GM18508 (cell line): ENCODE results near the gene YLPM1.
"Not testable (repeated sequence)": the region's sequence is repeated elsewhere in the genome, so short reads cannot be mapped to it uniquely, and the experiment has no call there.

Experiments used
- ATAC-seq: cut with Tn5 transposase; IDR thresholded peaks from one replicate; pipeline ENCODE4 v1.9.1; 2021; ENCODE audit warnings: moderate number of reproducible peaks; ENCODE audit not compliant: insufficient read depth, unreplicated experiment

YLPM1 gene, protein sequence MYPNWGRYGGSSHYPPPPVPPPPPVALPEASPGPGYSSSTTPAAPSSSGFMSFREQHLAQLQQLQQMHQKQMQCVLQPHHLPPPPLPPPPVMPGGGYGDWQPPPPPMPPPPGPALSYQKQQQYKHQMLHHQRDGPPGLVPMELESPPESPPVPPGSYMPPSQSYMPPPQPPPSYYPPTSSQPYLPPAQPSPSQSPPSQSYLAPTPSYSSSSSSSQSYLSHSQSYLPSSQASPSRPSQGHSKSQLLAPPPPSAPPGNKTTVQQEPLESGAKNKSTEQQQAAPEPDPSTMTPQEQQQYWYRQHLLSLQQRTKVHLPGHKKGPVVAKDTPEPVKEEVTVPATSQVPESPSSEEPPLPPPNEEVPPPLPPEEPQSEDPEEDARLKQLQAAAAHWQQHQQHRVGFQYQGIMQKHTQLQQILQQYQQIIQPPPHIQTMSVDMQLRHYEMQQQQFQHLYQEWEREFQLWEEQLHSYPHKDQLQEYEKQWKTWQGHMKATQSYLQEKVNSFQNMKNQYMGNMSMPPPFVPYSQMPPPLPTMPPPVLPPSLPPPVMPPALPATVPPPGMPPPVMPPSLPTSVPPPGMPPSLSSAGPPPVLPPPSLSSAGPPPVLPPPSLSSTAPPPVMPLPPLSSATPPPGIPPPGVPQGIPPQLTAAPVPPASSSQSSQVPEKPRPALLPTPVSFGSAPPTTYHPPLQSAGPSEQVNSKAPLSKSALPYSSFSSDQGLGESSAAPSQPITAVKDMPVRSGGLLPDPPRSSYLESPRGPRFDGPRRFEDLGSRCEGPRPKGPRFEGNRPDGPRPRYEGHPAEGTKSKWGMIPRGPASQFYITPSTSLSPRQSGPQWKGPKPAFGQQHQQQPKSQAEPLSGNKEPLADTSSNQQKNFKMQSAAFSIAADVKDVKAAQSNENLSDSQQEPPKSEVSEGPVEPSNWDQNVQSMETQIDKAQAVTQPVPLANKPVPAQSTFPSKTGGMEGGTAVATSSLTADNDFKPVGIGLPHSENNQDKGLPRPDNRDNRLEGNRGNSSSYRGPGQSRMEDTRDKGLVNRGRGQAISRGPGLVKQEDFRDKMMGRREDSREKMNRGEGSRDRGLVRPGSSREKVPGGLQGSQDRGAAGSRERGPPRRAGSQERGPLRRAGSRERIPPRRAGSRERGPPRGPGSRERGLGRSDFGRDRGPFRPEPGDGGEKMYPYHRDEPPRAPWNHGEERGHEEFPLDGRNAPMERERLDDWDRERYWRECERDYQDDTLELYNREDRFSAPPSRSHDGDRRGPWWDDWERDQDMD (N-terminal part only)

DNA sequence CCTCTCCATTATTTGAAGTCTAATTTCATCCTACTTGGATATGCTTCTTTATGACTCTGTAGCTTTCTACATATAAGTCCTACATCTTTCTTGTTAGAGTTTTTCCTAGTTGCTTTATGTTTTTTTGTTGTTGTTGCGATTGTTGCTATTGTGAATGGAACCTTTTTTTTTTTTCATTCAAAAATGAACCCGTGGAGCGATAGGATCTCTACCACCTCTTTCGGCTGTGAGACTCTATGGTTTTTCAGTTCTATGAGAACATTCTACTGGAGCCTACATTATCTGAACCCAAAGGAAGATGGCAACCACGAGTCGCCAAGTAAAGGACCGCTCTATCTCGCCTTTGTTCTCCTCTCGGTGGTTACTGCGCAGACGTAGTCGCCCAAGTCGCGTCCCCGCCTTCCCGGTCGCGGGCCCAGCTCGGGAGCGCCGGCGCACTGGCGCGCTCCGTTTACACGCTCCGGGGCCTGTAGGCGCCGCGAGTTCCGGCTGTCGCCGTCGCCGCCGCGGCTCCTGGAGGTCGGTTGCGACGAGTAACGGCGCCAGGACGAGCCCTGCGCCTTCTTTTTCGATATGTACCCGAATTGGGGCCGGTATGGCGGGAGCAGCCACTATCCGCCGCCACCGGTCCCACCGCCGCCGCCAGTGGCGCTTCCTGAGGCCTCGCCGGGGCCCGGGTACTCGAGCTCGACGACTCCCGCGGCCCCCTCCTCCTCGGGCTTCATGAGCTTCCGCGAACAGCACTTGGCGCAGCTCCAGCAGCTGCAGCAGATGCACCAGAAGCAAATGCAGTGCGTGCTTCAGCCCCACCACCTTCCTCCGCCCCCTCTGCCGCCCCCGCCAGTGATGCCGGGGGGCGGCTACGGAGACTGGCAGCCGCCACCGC, at the start of gene YLPM1:
Gene YLPM1, plus strand, starts transcription at position 400 of the 886 bp plus-strand sequence. Its CDS starts 174 bp downstream, at position 574.
- peak; percentile 91 for ATAC-seq

DNA sequence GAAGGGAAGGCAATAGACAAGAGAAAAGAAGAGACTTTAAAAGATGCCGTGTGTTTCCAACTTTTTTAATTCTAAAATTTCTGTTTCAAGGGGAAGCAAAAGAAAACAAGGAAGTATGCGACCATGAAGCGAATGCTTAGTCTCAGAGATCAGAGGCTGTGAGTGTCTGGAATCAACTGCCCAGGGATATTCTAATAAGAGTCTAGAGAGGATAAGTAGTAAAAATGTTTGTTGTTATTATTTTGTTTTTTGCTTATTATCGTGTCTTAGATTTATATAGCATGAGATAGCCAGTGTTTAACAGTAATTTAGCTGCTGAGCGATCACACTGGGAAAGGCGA, 49.8 kb upstream of the YLPM1 start:
- no peak for ATAC-seq

DNA sequence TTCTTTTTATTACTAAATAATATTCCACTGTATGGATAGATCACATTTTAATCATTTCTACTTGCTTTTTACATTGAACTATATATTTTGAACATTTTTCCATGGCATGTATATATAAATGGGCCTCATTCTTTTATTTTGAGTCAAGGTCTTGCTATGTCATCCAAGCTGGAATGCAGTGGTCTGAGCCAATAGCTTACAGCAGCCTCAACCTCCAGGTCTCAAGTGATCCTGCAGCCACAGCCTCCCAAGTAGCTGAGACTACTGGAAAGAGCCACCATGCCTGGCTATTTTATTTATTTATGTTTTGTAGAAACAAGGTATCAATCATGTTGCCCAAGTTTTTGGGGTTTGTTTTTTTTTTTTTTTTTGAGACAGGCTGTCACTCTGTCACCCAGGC, 42.6 kb upstream of the YLPM1 start:
- ATAC-seq: no peak

DNA sequence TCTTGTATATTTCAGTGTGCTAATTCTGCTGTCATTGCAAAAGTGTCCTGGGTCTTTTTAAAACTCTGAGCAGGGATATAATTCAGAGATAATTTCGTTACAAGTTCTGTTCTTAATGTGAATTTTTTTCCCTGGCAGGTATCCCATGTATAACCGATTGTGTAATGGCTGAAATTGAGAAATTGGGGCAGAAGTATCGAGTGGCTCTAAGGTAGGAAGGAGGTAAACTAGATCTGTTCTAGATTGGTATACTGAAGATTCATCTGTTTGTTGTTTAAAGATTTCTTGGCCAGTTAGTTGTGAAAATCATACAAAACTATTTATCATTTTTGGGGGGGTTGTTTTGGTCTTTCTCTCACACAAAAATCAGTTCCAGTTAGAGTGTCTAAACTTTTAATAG, 40.0 kb upstream of the YLPM1 start:
- ATAC-seq: no peak

DNA sequence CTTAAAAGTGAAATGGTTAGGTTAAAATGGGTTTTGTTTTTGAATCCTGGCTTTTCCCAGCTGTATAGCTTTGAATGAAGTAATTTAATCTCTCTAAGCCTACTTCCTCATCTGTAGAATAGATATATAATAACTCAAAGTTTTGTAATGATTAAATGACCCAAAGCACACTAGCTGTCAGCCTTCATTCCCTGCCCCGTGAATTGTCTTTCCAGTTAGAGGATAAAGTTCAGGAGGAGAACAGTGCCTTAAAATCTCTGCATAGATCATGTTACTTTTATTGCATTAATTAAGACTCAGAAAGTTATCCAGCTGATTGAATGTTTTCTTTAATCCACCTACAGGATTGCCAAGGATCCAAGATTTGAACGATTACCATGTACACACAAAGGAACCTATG, 30.7 kb upstream of the YLPM1 start:
- no peak for ATAC-seq

DNA sequence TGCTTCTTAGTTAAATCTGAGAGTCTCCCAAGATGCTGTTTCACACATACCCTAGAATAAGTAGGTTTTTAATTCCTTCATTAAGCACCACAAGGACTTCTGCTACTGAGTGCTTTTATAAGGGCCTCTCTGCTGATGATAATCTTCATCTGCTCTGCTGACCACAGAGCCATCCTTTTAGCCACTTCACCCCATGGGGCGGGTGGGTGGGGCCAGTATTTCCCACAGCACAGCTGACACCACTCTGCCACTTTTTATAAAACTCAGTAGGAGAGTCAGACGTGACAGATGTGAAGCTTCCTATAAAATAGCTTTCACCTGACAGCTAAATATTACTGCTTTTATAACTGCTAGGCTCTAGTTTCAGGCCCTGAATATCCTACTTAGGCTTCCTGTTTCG, 29.9 kb upstream of the YLPM1 start:
- no peak for ATAC-seq

DNA sequence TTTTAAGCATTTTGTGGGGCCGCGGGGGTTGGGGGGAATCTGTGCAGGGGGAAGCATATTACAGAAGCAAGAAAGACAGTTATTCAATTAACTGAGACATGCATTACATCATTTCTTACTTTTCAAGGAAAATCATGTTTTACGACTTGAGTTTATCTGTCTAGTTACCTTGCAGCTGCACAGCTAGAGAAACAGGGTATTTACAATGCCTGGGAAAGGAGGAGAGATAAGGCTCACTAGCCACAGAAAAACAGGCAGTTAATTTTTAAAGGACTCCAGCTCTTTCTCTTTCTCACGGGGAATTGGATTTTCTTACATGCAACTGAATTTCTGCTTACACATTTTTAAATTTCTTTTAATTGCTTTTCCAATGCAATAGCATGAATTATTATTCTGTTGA, 28.0 kb upstream of the YLPM1 start:
- no peak for ATAC-seq

DNA sequence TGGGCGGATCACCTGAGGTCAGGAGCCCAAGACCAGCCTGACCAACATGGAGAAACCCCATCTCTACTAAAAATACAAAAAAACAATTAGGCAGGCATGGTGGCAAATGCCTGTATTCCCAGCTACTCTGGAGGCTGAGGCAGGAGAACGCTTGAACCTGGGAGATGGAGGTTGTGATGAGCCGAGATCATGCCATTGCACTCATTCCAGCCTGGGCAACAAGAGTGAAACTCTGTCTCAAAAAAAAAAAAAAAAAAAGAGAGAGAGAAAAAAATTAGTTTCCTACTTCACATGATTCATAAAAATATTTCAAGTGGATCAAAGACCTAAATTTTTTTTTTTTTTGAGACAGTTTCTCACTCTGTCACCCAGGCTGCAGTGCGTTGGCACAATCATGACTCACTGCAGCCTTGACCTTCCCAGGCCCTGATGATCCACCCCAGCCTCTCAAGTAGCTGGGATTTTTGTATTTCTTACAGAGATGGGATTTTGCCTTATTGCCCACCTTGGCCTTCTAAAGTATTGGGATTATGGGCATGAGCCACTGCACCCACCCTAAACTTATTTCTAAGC, 25.3 kb upstream of the YLPM1 start:
- no peak for ATAC-seq

DNA sequence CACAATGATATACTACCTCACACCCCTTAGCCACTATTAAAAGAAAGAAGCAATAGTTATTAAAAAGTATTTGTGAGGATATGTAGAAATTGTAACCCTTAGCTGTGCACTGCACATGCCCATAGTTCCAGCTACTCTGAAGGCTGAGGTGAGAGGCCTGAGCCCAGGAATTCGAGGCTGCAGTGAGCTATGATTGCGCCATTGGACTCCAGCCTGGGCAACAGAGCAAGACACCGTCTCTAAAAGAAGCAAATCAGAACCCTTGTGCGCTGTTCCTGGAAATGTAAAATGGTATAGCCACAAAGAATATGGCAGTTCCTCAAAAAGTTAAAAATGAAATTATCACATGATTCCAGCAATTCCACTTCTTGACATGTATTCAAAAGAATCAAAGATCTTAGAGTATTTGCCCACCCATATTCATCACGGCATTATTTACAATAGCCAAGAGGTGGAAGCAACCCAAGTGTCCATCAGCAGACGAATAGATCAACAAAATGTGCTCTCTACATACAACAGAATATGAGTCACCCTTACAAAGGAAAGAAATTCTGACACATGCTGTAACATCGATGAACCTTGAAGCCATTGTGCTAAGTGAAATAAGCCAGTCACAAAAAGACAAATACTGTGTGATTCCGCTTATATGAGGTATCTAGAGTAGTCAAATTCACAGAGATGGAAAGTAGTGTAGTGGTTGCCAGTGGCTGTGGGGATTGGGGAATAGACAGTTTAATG, 23.7 kb upstream of the YLPM1 start:
- ATAC-seq: no peak

DNA sequence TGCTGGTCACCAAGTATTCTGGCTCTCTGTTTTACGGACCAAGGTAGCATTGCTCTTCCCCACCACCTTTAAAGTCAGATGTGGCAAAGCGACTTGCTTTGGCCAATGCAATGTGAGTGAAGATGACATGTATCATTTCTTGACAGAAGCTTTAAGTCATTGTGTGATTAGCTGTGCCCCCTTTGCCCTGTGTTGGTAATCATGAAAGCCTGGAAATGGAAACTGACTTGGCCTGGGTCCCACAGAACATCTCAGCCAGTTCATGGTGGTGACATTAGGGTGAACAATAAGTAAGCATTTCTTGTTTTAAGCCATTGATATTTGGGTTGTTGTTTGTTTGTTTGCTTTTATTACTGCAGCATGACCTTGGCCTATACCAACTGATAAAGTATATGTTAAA, 15.9 kb upstream of the YLPM1 start:
- ATAC-seq: no peak

DNA sequence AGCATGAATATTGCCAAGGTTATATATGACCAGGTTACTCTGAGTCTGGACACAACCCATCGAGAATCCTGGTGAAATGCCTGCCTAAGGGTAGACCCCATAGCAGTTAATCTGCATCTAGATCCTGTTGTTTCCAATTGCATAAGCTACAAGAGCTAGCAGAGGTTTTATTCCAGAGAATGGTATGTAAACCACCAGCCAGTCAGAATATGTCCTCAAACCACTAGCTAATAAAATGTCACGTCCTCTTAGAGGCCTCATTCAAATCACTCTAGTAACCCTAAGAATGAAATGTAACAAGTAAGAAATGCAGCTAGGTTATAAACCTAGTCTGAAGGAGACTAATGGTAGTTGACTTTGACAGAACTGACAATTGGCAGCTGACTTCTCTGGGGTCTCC, 9.0 kb upstream of the YLPM1 start:
- no peak for ATAC-seq

DNA sequence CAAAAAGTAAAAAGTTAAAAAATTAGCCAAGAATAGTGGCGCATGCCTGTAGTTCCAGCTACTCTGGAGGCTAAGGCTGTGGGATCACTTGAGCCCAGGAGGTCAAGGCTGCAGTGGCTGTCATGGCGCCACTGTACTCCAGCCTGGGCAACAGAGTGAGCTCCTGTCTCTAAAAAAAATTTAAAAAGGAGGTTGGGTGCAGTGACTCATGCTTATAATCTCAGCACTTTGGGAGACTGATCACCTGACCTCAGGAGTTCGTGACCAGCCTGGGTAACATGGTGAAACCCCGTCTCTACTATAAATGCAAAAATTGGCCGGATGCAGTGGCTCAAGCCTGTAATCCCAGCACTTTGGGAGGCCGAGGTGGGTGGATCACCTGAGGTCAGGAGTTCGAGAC, 8.2 kb upstream of the YLPM1 start:
- no peak for ATAC-seq

DNA sequence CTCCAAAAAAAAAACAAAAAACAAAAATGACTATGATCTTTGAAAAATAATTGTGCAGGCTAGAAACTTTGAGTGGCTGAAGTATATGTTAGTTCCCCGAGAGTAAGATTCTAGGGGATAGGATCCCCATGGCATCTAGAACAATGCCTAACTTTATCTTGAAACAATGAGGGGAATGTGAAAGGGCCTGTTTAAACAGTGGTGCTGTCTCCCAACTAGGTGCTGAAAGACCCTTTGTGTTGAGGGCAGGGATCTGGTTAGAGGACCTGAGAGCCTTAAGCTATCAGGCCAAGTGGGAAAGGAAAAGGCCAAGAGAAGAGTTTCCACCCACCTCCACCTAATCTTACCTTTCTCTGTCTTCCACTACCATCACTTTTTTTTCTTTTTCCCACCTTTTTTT, 6.8 kb upstream of the YLPM1 start:
- no peak for ATAC-seq

DNA sequence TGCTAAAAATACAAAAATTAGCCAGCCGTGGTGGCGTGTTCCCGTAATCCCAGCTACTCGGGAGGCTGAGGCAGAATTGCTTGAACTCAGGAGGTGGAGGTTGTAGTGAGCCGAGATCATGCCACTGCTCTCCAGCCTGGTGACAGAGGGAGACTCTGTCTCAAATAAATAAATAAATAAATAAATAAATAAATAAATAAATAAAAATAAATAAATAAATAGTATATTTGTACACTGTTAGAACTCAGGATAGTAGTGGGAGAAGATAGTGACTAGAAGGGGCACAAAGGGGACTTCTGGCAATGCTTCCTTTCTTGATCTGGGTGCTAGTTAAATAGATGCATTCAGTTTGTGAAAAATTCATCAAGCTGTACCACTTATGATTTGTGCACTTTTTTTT, 4.6 kb upstream of the YLPM1 start:
- not testable (repeated sequence) for ATAC-seq

DNA sequence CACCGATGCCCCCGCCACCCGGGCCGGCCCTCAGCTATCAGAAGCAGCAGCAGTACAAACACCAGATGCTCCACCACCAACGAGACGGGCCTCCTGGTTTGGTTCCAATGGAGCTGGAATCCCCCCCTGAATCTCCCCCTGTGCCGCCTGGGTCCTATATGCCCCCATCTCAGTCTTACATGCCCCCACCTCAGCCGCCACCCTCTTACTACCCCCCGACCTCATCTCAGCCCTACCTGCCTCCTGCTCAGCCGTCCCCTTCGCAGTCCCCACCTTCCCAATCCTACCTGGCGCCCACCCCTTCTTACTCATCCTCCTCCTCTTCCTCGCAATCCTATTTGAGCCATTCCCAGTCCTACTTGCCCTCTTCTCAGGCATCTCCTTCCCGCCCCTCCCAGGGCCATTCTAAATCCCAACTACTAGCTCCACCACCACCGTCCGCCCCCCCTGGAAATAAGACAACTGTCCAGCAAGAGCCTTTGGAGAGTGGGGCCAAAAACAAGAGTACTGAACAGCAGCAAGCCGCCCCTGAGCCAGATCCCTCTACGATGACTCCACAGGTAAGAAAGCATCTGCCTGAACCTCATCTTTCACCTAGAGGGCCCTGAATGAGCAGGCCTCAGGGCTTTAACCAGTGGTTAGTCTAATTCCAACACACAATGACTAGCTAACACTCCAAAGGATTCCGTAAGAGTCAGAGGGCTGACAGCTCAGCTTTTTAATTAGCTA, 851 bp downstream of the YLPM1 start:
- no peak for ATAC-seq

DNA sequence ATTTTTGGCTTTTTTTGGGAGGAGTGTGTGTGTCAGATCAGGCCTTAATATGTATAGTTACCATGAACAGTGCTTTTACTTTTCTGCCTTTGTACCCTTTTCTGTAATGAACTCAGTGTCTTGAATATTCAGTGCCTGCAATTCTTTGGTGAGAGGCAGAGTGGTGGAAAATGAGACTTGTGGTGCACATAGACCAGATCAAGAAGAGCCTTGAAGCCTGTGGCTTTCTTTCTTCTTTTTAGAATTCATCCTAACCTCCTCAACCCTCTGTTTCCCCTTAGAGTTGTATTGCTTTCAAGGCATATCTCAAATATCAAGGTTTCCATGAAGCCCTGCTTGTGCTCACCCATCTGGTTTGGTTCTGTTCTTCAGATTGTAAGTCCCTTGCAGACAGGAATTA, 2.6 kb downstream of the YLPM1 start:
- ATAC-seq: no peak

DNA sequence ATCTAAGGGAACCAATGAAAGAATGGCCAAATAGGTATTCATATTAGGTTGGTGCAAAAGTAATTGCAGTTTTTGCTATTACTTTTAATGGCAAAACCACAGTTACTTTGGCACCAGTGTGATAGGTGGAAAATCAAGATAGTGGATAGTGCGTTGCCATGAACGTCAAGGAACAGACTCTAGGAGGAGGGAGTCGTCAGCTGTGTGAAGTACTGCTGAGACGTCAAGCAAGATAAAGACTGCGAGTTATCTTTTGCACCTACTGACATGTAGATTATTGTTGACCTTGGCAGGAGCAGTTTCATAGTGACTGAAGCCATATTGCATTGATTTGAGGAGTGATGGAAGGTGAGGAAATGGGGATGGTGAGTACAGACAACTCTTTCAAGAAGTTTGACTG, 8.3 kb downstream of the YLPM1 start:
- ATAC-seq: no peak

DNA sequence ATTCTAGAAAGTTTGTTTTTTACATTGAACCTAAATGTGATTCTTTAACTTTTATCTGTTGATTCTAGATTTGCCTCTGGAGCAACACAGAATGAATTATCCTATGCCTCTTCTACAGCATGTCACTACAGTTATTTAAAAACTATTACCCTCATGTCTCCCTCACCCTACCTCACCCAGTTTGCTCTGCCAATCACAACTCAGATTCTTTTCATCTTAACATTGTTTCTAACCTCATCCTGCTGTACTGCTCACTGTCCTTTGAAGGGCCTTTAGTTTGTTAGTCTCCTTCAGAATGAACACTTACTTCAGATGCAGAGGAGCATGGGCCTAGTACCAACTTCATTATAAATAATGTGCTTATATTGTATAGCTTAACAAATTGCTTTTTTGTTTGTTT, 21.5 kb downstream of the YLPM1 start:
- no peak for ATAC-seq
